Activated T-helper 1 cell treated with anti-CD3 and anti-CD28 coated beads, Interleukin-12 subunit alpha, Interleukin-12 subunit beta, Interleukin-2, Interleukin-4 antibody, amounts not matched to agents 30 ng/mL and 10 ng/mL and 1 ng/mL, durations not matched to agents 14 hours and 24 hours and 36 hours (primary cell): ENCODE data around the gene SLC2A5. TPM values are rescaled to one million over a fixed set of nuclear protein-coding genes. Genes with fewer than 3 reads are reported as not detected.
"Not testable (repeated sequence)": the region's sequence is repeated elsewhere in the genome, so short reads cannot be mapped to it uniquely, and the experiment has no call there.

Experiments used
- DNase-seq: peaks from one replicate; pipeline ENCODE4 v3.0.0; 2021; ENCODE audit warnings: low spot score
- H3K27ac Mint-ChIP-seq: one replicate; pipeline ENCODE4 v1.8.0; 2021; ENCODE audit warnings: mild to moderate bottlenecking, mixed read lengths
- H3K27me3 Mint-ChIP-seq: one replicate; pipeline ENCODE4 v1.8.0; 2022; ENCODE audit warnings: mild to moderate bottlenecking, moderate library complexity, mixed read lengths; ENCODE audit not compliant: insufficient read depth
- H3K36me3 Mint-ChIP-seq: one replicate; pipeline ENCODE4 v1.8.0; 2021; ENCODE audit warnings: low read depth, mixed read lengths
- H3K4me1 Mint-ChIP-seq: one replicate; pipeline ENCODE4 v1.8.0; 2021; ENCODE audit warnings: low read depth, mixed read lengths
- H3K4me3 Mint-ChIP-seq: one replicate; pipeline ENCODE4 v1.8.0; 2021; ENCODE audit warnings: mild to moderate bottlenecking, moderate library complexity, mixed read lengths
- H3K9me3 Mint-ChIP-seq: one replicate; pipeline ENCODE4 v1.8.0; 2021; ENCODE audit warnings: mixed read lengths
- intact Hi-C: fragments of 100-400 bp; cut with micrococcal nuclease; formaldehyde crosslinking; loops from one replicate; pipeline ENCODE4 v1.15.1; 2024
- total RNA-seq: library from RNA; stranded (reverse); gene quantifications from 2 replicates; pipeline ENCODE4 v1.2.3, GENCODE V29; 2022

SLC2A5 gene
- total RNA-seq, 1 donor from 2014 or later, result 0.05 TPM

GRCh38 chr1:9014475-9015375 lies 54.7 kb downstream of the SLC2A5 start:
- no peaks in the 10 kb centered on the region for H3K36me3 Mint-ChIP-seq
- peaks cover 14% of the 10 kb centered on the region for H3K27me3 Mint-ChIP-seq
- no peak for DNase-seq
- H3K4me3 Mint-ChIP-seq, result no peak overlapping the region
- intact Hi-C loops, result no loop called here
- peaks cover 10% of the 10 kb centered on the region for H3K4me1 Mint-ChIP-seq
- no peaks in the 10 kb centered on the region for H3K9me3 Mint-ChIP-seq
- no peak overlapping the region for H3K27ac Mint-ChIP-seq

DNA sequence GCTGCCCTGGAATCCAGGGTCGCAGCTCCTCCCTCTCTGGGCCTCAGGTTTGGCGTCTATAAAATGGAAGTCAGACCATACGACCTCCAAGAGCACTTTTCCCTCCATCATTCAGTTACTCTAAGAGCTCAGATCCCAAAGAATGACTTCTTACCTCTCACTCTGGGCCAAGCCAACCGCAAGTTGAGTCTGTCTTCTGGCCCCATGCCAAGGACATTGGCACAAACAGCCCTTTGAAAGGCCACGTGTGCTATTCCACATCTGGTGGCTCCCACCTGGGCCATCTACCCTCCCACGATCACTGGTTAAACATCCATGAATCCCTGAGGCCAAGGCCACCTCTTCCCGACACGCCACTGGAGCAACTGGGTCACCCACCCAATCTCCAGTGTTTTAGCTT lies 55.6 kb downstream of the SLC2A5 start:
- H3K27ac Mint-ChIP-seq, result no peak overlapping the region
- no peaks in the 10 kb centered on the region for H3K9me3 Mint-ChIP-seq
- no peak overlapping the region for H3K4me3 Mint-ChIP-seq
- DNase-seq, result no peak
- peaks cover 10% of the 10 kb centered on the region for H3K4me1 Mint-ChIP-seq
- intact Hi-C loops, result no loop called here
- peaks cover 12% of the 10 kb centered on the region for H3K27me3 Mint-ChIP-seq
- no peaks in the 10 kb centered on the region for H3K36me3 Mint-ChIP-seq

DNA sequence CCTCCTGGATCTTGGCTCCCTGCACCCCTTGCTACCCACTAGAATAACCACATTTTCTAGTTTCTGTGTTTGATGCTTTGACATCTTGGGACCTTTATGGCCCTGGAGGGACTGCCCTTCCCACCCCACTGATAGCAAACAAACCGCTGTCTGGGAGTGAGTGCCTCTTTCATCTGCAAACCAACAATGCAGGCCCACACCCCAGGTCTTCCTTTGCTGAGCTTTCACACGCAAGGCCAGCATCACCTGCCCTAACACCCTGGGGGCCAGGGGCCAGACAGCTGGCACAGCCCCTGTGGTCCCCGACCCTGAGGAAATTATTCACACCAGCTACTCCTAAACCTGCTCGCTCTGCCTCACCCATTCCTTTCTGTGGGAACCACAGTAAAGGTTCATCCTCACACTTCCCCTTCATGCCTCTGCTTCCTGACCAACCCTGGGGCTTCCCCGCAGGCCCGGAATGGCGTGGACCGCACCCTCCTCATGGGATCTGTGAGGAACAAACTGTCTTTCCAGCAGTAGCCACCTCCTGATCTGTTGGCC lies 58.6 kb downstream of the SLC2A5 start:
- peaks cover 4% of the 10 kb centered on the region for H3K27me3 Mint-ChIP-seq
- H3K4me3 Mint-ChIP-seq, result no peak overlapping the region
- H3K27ac Mint-ChIP-seq, result no peak overlapping the region
- H3K9me3 Mint-ChIP-seq, result no peaks in the 10 kb centered on the region
- intact Hi-C loops, result loop anchor here (1.0 kb wide), 1 partner anchor 90 kb away; no protein-coding TSS in a partner anchor
- H3K4me1 Mint-ChIP-seq, result peaks cover 10% of the 10 kb centered on the region
- DNase-seq, result no peak
- H3K36me3 Mint-ChIP-seq, result no peaks in the 10 kb centered on the region

DNA sequence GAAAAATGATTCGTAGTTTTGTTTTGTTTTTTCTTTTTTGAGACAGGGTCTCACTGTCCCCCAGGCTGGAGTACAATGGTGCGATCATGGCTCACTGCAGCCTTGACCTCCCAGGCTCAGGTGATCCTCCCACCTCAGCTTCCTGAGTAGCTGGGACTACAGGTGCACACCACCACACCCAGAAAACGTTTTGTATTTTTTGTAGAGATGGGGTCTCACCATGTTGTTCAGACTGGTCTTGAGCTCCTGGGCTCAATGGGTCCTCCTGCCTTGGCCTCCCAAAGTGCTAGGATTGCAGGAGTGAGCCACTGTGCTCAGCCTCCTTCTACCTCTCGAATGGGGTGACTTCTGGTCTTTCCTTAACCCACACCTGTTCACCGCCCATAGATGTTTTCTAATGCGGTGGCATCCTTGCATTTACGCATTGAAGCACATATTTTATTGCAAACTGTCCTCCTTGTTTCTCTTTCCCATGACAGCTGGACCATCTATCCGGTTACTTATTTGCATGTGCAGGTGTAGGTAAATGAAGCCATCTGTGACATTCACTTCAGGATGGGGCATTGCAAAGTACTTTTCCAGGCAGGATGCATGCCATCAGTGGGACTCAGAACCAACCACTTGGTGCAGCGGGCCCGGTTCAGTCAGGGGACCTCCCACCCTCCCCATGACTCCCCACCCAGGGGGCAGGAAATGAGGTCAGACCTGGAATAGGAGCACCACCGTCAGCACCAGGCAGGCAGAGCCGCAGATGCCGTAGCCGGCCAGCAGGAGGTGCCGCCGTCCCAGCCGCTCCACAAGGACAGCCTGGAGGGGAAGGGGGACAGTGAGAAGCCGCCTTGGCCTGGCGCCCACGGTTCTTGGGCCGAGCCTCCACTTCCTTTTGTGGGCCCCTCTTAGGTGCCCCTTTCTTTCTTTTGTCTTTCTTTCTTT lies 59.7 kb downstream of the SLC2A5 start:
- no peaks in the 10 kb centered on the region for H3K9me3 Mint-ChIP-seq
- no peaks in the 10 kb centered on the region for H3K36me3 Mint-ChIP-seq
- intact Hi-C loops, result loop anchor here (1.0 kb wide), 1 partner anchor 92 kb away; no protein-coding TSS in a partner anchor
- no peak overlapping the region for H3K4me3 Mint-ChIP-seq
- H3K4me1 Mint-ChIP-seq, result peaks cover 16% of the 10 kb centered on the region
- no peak overlapping the region for H3K27ac Mint-ChIP-seq
- H3K27me3 Mint-ChIP-seq, result peaks cover 4% of the 10 kb centered on the region
- no peak for DNase-seq

- H3K9me3 Mint-ChIP-seq, result no peaks in the 10 kb centered on the region
- no peak overlapping the region for H3K4me3 Mint-ChIP-seq
- no peaks in the 10 kb centered on the region for H3K36me3 Mint-ChIP-seq
- no peak for DNase-seq
- H3K27me3 Mint-ChIP-seq, result peaks cover 3% of the 10 kb centered on the region
- H3K27ac Mint-ChIP-seq, result no peak overlapping the region
- intact Hi-C loops, result no loop called here
- peaks cover 16% of the 10 kb centered on the region for H3K4me1 Mint-ChIP-seq
Observed at GRCh38 chr1:9008236-9008635, 61.2 kb downstream of the SLC2A5 start.

DNA sequence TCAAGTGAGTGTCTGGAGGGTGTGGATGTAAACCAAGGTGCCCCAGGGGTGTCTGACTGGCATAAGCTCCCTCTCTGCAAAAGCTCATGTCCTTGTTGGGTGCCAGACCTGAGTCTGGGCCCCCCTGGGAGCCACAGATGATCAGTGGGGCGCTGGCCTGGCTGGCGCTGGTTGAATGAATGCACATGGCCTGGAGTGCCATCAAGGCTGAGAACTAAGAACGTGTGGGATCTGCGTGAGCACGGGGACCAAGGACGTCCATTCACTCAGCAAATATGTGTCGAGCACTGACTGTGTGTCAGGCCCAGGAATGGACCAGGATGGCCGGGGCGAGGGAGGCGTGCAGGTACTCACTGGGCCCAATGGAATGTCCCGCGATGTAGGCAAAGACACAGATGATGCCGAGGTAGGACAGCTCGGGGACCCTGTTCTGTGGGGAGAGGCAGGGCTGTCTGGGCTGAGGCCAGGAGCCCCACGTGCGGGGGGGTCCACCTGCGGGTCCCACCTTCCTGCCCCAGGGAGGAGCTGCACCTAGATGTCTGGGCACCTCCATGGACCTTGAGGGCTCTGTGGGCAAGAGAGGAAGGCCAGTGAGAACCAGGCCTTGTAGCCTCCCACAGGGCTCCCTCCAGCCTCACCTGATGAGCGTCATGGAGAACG lies 62.3 kb downstream of the SLC2A5 start:
- Mint-ChIP-seq H3K4me3 (no peak overlapping the region), H3K4me1 (peaks cover 16% of the 10 kb centered on the region), H3K27me3 (peaks cover 5% of the 10 kb centered on the region), H3K9me3 (no peaks in the 10 kb centered on the region), H3K36me3 (no peaks in the 10 kb centered on the region), H3K27ac (no peak overlapping the region)
- intact Hi-C loops, result no loop called here
- DNase-seq, result no peak

GRCh38 chr1:9005395-9005708 lies 64.1 kb downstream of the SLC2A5 start:
- no peak for DNase-seq
- no peak overlapping the region for H3K4me3 Mint-ChIP-seq
- intact Hi-C loops, result loop anchor here (1.0 kb wide), 4 partner anchors 17 to 146 kb away; no protein-coding TSS in a partner anchor
- H3K4me1 Mint-ChIP-seq, result peaks cover 8% of the 10 kb centered on the region
- peaks cover 5% of the 10 kb centered on the region for H3K27me3 Mint-ChIP-seq
- no peaks in the 10 kb centered on the region for H3K9me3 Mint-ChIP-seq
- H3K27ac Mint-ChIP-seq, result no peak overlapping the region
- H3K36me3 Mint-ChIP-seq, result no peaks in the 10 kb centered on the region

GRCh38 chr1:9004700-9005394 lies 64.6 kb downstream of the SLC2A5 start:
- Mint-ChIP-seq H3K4me1 (peaks cover 6% of the 10 kb centered on the region), H3K4me3 (no peak overlapping the region), H3K9me3 (no peaks in the 10 kb centered on the region), H3K27ac (no peak overlapping the region), H3K36me3 (no peaks in the 10 kb centered on the region), H3K27me3 (peaks cover 5% of the 10 kb centered on the region)
- intact Hi-C loops, result loop anchor here (1.0 kb wide), 4 partner anchors 17 to 146 kb away; no protein-coding TSS in a partner anchor
- peak; percentile 78 for DNase-seq

- Mint-ChIP-seq H3K4me3 (no peak overlapping the region), H3K4me1 (peaks cover 6% of the 10 kb centered on the region), H3K9me3 (no peaks in the 10 kb centered on the region), H3K27ac (no peak overlapping the region), H3K27me3 (peaks cover 7% of the 10 kb centered on the region), H3K36me3 (no peaks in the 10 kb centered on the region)
- DNase-seq, result no peak
- intact Hi-C loops, result no loop called here
Observed at GRCh38 chr1:9004031-9004699, 65.3 kb downstream of the SLC2A5 start.

- DNase-seq, H3K4me1 Mint-ChIP-seq, H3K4me3 Mint-ChIP-seq, H3K27ac Mint-ChIP-seq, H3K36me3 Mint-ChIP-seq, intact Hi-C loops, H3K9me3 Mint-ChIP-seq: not testable (repeated sequence)
- peaks cover 12% of the 10 kb centered on the region for H3K27me3 Mint-ChIP-seq
Observed at GRCh38 chr1:9002215-9002560, 67.2 kb downstream of the SLC2A5 start.

- intact Hi-C loops, H3K36me3 Mint-ChIP-seq: not testable (repeated sequence)
Observed at GRCh38 chr1:9001534-9002214, 67.8 kb downstream of the SLC2A5 start.

More at GRCh38 chr1:9001534-9002214, 67.8 kb downstream of the SLC2A5 start:
- DNase-seq, H3K9me3 Mint-ChIP-seq, H3K27ac Mint-ChIP-seq, H3K4me1 Mint-ChIP-seq, H3K4me3 Mint-ChIP-seq: not testable (repeated sequence)
- peaks cover 15% of the 10 kb centered on the region for H3K27me3 Mint-ChIP-seq
